Type B pancreatic cell (in vitro differentiated cells): ENCODE results near the gene ISOC2. TPM values are rescaled to one million over a fixed set of nuclear protein-coding genes. Genes with fewer than 3 reads are reported as not detected.

Source experiments
- DNase-seq: peaks from one replicate; pipeline ENCODE4 v3.0.0; 2021; ENCODE audit warnings: mixed read lengths; ENCODE audit not compliant: unreplicated experiment; ENCODE audit errors: extremely low spot score
- H3K27ac Mint-ChIP-seq: 2 replicates; pipeline ENCODE4 v1.8.0; 2021; ENCODE audit warnings: mild to moderate bottlenecking, mixed read lengths
- H3K27me3 Mint-ChIP-seq: 2 replicates; pipeline ENCODE4 v1.8.0; 2021; ENCODE audit warnings: mixed read lengths
- H3K36me3 Mint-ChIP-seq: 2 replicates; pipeline ENCODE4 v1.8.0; 2021; ENCODE audit warnings: mixed read lengths
- H3K4me1 Mint-ChIP-seq: one replicate; pipeline ENCODE4 v1.8.0; 2021; ENCODE audit warnings: mixed read lengths; ENCODE audit not compliant: unreplicated experiment
- H3K4me3 Mint-ChIP-seq: 2 replicates; pipeline ENCODE4 v1.8.0; 2021; ENCODE audit warnings: mild to moderate bottlenecking, mixed read lengths
- H3K9me3 Mint-ChIP-seq: 2 replicates; pipeline ENCODE4 v1.8.0; 2021; ENCODE audit warnings: mixed read lengths
- CTCF ChIP-seq: fragments of 200-600 bp; sonication (generic); conservative IDR thresholded peaks from 2 replicates; pipeline ENCODE4 v1.5.0; 2021; ENCODE audit warnings: antibody characterized with exemption, mild to moderate bottlenecking
- long read RNA-seq: library from polyadenylated mRNA; unstranded; transcript quantifications from one replicate; pipeline ENCODE4 v2.0.0, GENCODE V29; 2020
- total RNA-seq: library from RNA; stranded (reverse); gene quantifications from 2 replicates; pipeline ENCODE4 v1.2.1, GENCODE V29; 2021; ENCODE audit warnings: low replicate concordance

ISOC2 gene
- total RNA-seq: 44.2 and 47.5 TPM in 2 replicates
- long read RNA-seq, transcript ISOC2-202 (6 exons, 998 nt): major isoform, 7 of 9 reads
- long read RNA-seq, partial matches to known transcripts: 1 of 9 reads
- long read RNA-seq, other reads (novel, unspliced or antisense): 0 of 9 reads

- H3K4me1 Mint-ChIP-seq: peaks cover 31% of the 10 kb centered on the region
- peak within 1 kb of the TSS; percentile 97 for H3K4me3 Mint-ChIP-seq
- peak; percentile 100 for DNase-seq
- H3K36me3 Mint-ChIP-seq: no peaks in the 10 kb centered on the region
- no peak for TF ChIP-seq CTCF
- H3K9me3 Mint-ChIP-seq: no peaks in the 10 kb centered on the region
- peak within 1 kb of the TSS; percentile 94 for H3K27ac Mint-ChIP-seq
- H3K27me3 Mint-ChIP-seq: peaks cover 18% of the 10 kb centered on the region
These were observed at the start of gene ISOC2 for GRCh38 chr19:55461259-55461973. Gene ISOC2, minus strand, starts transcription at chr19:55461642. Its CDS starts 5,156 bp downstream, at chr19:55456486.

- H3K27me3 Mint-ChIP-seq: peaks cover 29% of the 10 kb centered on the region
- H3K27ac Mint-ChIP-seq: no peak overlapping the region
- H3K4me3 Mint-ChIP-seq: no peak overlapping the region
- DNase-seq: no peak
- H3K9me3 Mint-ChIP-seq: no peaks in the 10 kb centered on the region
- H3K4me1 Mint-ChIP-seq: no peaks in the 10 kb centered on the region
- no peak for TF ChIP-seq CTCF
- no peaks in the 10 kb centered on the region for H3K36me3 Mint-ChIP-seq
These were observed 46.7 kb upstream of the ISOC2 start for GRCh38 chr19:55508120-55508519.

GRCh38 chr19:55504981-55505380 lies 43.5 kb upstream of the ISOC2 start:
- peaks cover 22% of the 10 kb centered on the region for H3K27me3 Mint-ChIP-seq

GRCh38 chr19:55504252-55504603 lies 42.8 kb upstream of the ISOC2 start:
- Mint-ChIP-seq H3K27me3 (peaks cover 22% of the 10 kb centered on the region), H3K4me3 (peak overlapping the region; percentile 72), H3K9me3 (no peaks in the 10 kb centered on the region), H3K36me3 (no peaks in the 10 kb centered on the region), H3K4me1 (no peaks in the 10 kb centered on the region), H3K27ac (no peak overlapping the region)
- no peak for TF ChIP-seq CTCF
- no peak for DNase-seq

More at GRCh38 chr19:55504981-55505380, 43.5 kb upstream of the ISOC2 start:
- Mint-ChIP-seq H3K4me1 (no peaks in the 10 kb centered on the region), H3K4me3 (no peak overlapping the region), H3K27ac (no peak overlapping the region), H3K9me3 (no peaks in the 10 kb centered on the region), H3K36me3 (no peaks in the 10 kb centered on the region)
- no peak for TF ChIP-seq CTCF
- DNase-seq: no peak

- DNase-seq: peak; percentile 93
- no peaks in the 10 kb centered on the region for H3K4me1 Mint-ChIP-seq
- peak overlapping the region; percentile 72 for H3K4me3 Mint-ChIP-seq
- H3K27ac Mint-ChIP-seq: no peak overlapping the region
- H3K36me3 Mint-ChIP-seq: no peaks in the 10 kb centered on the region
- H3K9me3 Mint-ChIP-seq: no peaks in the 10 kb centered on the region
- peak; percentile 99 for TF ChIP-seq CTCF
- H3K27me3 Mint-ChIP-seq: peaks cover 23% of the 10 kb centered on the region
These were observed 42.2 kb upstream of the ISOC2 start for GRCh38 chr19:55503502-55504251.
